ENCODE data around the gene SCFD2. TPM values are rescaled to one million over a fixed set of nuclear protein-coding genes. Genes with fewer than 3 reads are reported as not detected.

SCFD2 gene
- total RNA-seq, 1 donor: 24.2 TPM

GRCh38 chr4:52874948-52875347 lies 490.9 kb downstream of the SCFD2 start:
- Histone ChIP-seq H4K20me1 (ENCODE audit: insufficient read depth, low read length) (no peaks in the 10 kb centered on the region), H3K36me3 (ENCODE audit: insufficient read depth, low read length) (no peaks in the 10 kb centered on the region), H3K27me3 (ENCODE audit: insufficient read depth, low read length) (no peaks in the 10 kb centered on the region), H3K79me2 (ENCODE audit: insufficient read depth, low read length) (no peaks in the 10 kb centered on the region), H3K4me1 (ENCODE audit: insufficient read depth, low read length) (no peaks in the 10 kb centered on the region), H3K27ac (ENCODE audit: low read depth, low read length) (no peak overlapping the region), H2AFZ (ENCODE audit: low read length) (no peak overlapping the region), H3K9me3 (ENCODE audit: low read depth, low read length) (no peaks in the 10 kb centered on the region), H3K4me3 (ENCODE audit: insufficient read depth, low read length) (no peak overlapping the region), H3K4me2 (ENCODE audit: insufficient read depth, low read length) (no peak overlapping the region)
- no peak for TF ChIP-seq CTCF (IDR thresholded peaks at IDR 0.05; ENCODE audit: extremely low read depth, low read depth, low read length)
- DNase-seq (ENCODE audit: insufficient read length, low spot score, missing footprints): no peak

- H3K4me2 ChIP-seq (ENCODE audit: insufficient read depth, low read length): no peak overlapping the region
These were observed 492.0 kb downstream of the SCFD2 start for GRCh38 chr4:52873861-52874343.

GRCh38 chr4:52873191-52873590 lies 492.7 kb downstream of the SCFD2 start:
- no peak for DNase-seq (ENCODE audit: insufficient read length, low spot score, missing footprints)

More at GRCh38 chr4:52873861-52874343, 492.0 kb downstream of the SCFD2 start:
- Histone ChIP-seq H3K4me1 (ENCODE audit: insufficient read depth, low read length) (no peaks in the 10 kb centered on the region), H3K36me3 (ENCODE audit: insufficient read depth, low read length) (no peaks in the 10 kb centered on the region), H3K79me2 (ENCODE audit: insufficient read depth, low read length) (no peaks in the 10 kb centered on the region), H4K20me1 (ENCODE audit: insufficient read depth, low read length) (no peaks in the 10 kb centered on the region), H3K27me3 (ENCODE audit: insufficient read depth, low read length) (no peaks in the 10 kb centered on the region), H2AFZ (ENCODE audit: low read length) (no peak overlapping the region), H3K9me3 (ENCODE audit: low read depth, low read length) (no peaks in the 10 kb centered on the region), H3K4me3 (ENCODE audit: insufficient read depth, low read length) (no peak overlapping the region), H3K27ac (ENCODE audit: low read depth, low read length) (no peak overlapping the region)
- DNase-seq (ENCODE audit: insufficient read length, low spot score, missing footprints): no peak
- TF ChIP-seq CTCF (IDR thresholded peaks at IDR 0.05; ENCODE audit: extremely low read depth, low read depth, low read length): no peak

GRCh38 chr4:52870225-52870624 lies 495.6 kb downstream of the SCFD2 start:
- no peaks in the 10 kb centered on the region for H3K9me3 ChIP-seq (ENCODE audit: low read depth, low read length)

More at GRCh38 chr4:52873191-52873590, 492.7 kb downstream of the SCFD2 start:
- no peaks in the 10 kb centered on the region for H3K79me2 ChIP-seq (ENCODE audit: insufficient read depth, low read length)
- no peak overlapping the region for H3K4me2 ChIP-seq (ENCODE audit: insufficient read depth, low read length)
- TF ChIP-seq CTCF (IDR thresholded peaks at IDR 0.05; ENCODE audit: extremely low read depth, low read depth, low read length): no peak
- H3K9me3 ChIP-seq (ENCODE audit: low read depth, low read length): no peaks in the 10 kb centered on the region
- no peak overlapping the region for H3K27ac ChIP-seq (ENCODE audit: low read depth, low read length)
- H3K27me3 ChIP-seq (ENCODE audit: insufficient read depth, low read length): no peaks in the 10 kb centered on the region
- H4K20me1 ChIP-seq (ENCODE audit: insufficient read depth, low read length): no peaks in the 10 kb centered on the region
- H3K4me1 ChIP-seq (ENCODE audit: insufficient read depth, low read length): no peaks in the 10 kb centered on the region
- H3K36me3 ChIP-seq (ENCODE audit: insufficient read depth, low read length): no peaks in the 10 kb centered on the region
- H3K4me3 ChIP-seq (ENCODE audit: insufficient read depth, low read length): no peak overlapping the region
- H2AFZ ChIP-seq (ENCODE audit: low read length): no peak overlapping the region

More at GRCh38 chr4:52870225-52870624, 495.6 kb downstream of the SCFD2 start:
- no peak for TF ChIP-seq CTCF (IDR thresholded peaks at IDR 0.05; ENCODE audit: extremely low read depth, low read depth, low read length)
- Histone ChIP-seq H3K4me3 (ENCODE audit: insufficient read depth, low read length) (no peak overlapping the region), H3K36me3 (ENCODE audit: insufficient read depth, low read length) (no peaks in the 10 kb centered on the region), H3K27ac (ENCODE audit: low read depth, low read length) (no peak overlapping the region), H3K79me2 (ENCODE audit: insufficient read depth, low read length) (no peaks in the 10 kb centered on the region), H3K4me2 (ENCODE audit: insufficient read depth, low read length) (no peak overlapping the region), H3K27me3 (ENCODE audit: insufficient read depth, low read length) (no peaks in the 10 kb centered on the region), H2AFZ (ENCODE audit: low read length) (no peak overlapping the region), H3K4me1 (ENCODE audit: insufficient read depth, low read length) (peaks cover 2% of the 10 kb centered on the region), H4K20me1 (ENCODE audit: insufficient read depth, low read length) (no peaks in the 10 kb centered on the region)
- no peak for DNase-seq (ENCODE audit: insufficient read length, low spot score, missing footprints)

Data from osteoblast (primary cell).